Kidney (tissue), 14 donors: ENCODE results near the gene CGN. TPM values are rescaled to one million over a fixed set of nuclear protein-coding genes. Genes with fewer than 3 reads are reported as not detected.

Experiments used
- DNase-seq, 5 donors: peaks; one replicate each; pipeline ENCODE4 v3.0.0-alpha.2; 2013 to 2020
- FAIRE-seq: peaks from 2 replicates; lab custom pipeline; 2012; peaks lifted over from hg19 to GRCh38; lab: Jason Lieb, UNC
- H3K27ac ChIP-seq, 2 donors: one replicate each; pipeline ENCODE4 v1.7.0; 2013; ENCODE audit warnings: low read depth in 2 of 2, low read length in 2 of 2, inconsistent platforms in 1 of 2
- H3K27me3 ChIP-seq: one replicate; pipeline ENCODE4 v1.7.1; 2013; ENCODE audit warnings: low read length, inconsistent platforms; ENCODE audit not compliant: control insufficient read depth, insufficient read depth
- H3K36me3 ChIP-seq, 3 donors: one replicate each; pipeline versions ENCODE4 v1.7.0 to v1.7.1; 2013; ENCODE audit warnings: low read length in 3 of 3, control low read depth in 1 of 3, inconsistent platforms in 1 of 3; ENCODE audit not compliant: insufficient read depth in 3 of 3, control insufficient read depth in 2 of 3
- H3K4me1 ChIP-seq, 3 donors: one replicate each; pipeline versions ENCODE4 v1.7.0 to v1.7.1; 2013; ENCODE audit warnings: low read length in 3 of 3, inconsistent platforms in 1 of 3, low read depth in 1 of 3; ENCODE audit not compliant: control insufficient read depth in 2 of 3, insufficient read depth in 2 of 3
- H3K4me3 ChIP-seq, 3 donors: one replicate each; pipeline versions ENCODE4 v1.7.0 to v1.8.1; 2013; ENCODE audit warnings: low read length in 3 of 3, control low read depth in 1 of 3, inconsistent platforms in 1 of 3
- H3K9ac ChIP-seq, 3 donors: one replicate each; pipeline versions ENCODE4 v1.7.0 to v1.7.1; 2013; ENCODE audit warnings: low read length in 3 of 3, control low read depth in 1 of 3, inconsistent platforms in 1 of 3
- H3K9me3 ChIP-seq, 3 donors: one replicate each; pipeline versions ENCODE4 v1.7.0 to v1.7.1; 2013; ENCODE audit warnings: low read length in 3 of 3, control low read depth in 1 of 3, inconsistent platforms in 1 of 3; ENCODE audit not compliant: control insufficient read depth in 2 of 3, insufficient read depth in 1 of 3
- intact Hi-C: fragments of 100-400 bp; cut with DNase I; formaldehyde crosslinking; loops from one replicate; pipeline ENCODE4 v1.11.1; 2022
- polyA plus RNA-seq: library from polyadenylated mRNA; stranded (reverse); fragments of 350-450 nt; fragmentation: Illumina TruSeq; extraction: RNeasy Lipid Tissue Mini Kit (QIAGEN cat#74804); gene quantifications from one replicate; pipeline ENCODE4 v1.2.3, GENCODE V29; 2014; ENCODE audit warnings: low read depth, low replicate concordance; ENCODE audit not compliant: insufficient read depth
- total RNA-seq: library from RNA; stranded (reverse); fragmentation: NEBNext Ultra II Directional; extraction: Animal tissue kit (Norgen Biotek cat#: 25700); gene quantifications from one replicate; pipeline ENCODE4 v1.2.1, GENCODE V29; 2021
- TF ChIP-seq, protein P1 (sequence below): IDR thresholded peaks from 3 replicates; pipeline ENCODE4 v1.5.1; 2012; ENCODE audit warnings: mild to moderate bottlenecking, moderate library complexity, borderline replicate concordance; ENCODE audit not compliant: insufficient read depth; ENCODE audit errors: extremely low read depth
- donor health status: control.
- donor health status: control.
- donor health status: control.
- donor health status: control.
- donor health status: control.
- donor health status: DM: yes; HTN: yes; CAD: no.
- donor health status: Normal renal cell carcinoma (clear cell type).

CGN gene
- total and polyA plus RNA-seq, 2 donors from 2014 or later, result 24.0 to 41.6 TPM

DNA sequence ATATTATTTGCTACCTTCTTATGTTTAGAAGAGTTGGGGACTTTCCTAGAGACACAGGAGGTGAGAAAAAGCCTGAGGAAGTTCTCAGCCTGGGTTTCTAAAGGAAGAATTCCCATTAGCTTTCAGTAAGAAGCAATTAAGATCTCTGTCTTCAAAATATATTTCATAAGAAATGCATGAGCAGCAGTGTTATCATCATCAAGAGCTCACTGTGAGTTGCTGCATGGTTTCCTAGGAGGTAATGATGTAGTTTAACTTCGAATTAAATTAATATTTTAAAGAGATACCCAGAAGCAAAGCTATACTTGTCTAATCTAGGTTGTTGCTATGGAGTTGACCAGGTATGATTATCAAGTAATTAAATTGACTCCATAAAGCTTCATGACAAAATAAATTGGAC lies 46.2 kb upstream of the CGN start:
- Histone ChIP-seq H3K9ac (no peak overlapping the region), H3K27me3 (no peaks in the 10 kb centered on the region), H3K4me1 (no peaks in the 10 kb centered on the region), H3K27ac (no peak overlapping the region), H3K9me3 (no peaks in the 10 kb centered on the region), H3K36me3 (no peaks in the 10 kb centered on the region), H3K4me3 (no peak overlapping the region)
- intact Hi-C loops, result no loop called here
- TF ChIP-seq, protein P1, sequence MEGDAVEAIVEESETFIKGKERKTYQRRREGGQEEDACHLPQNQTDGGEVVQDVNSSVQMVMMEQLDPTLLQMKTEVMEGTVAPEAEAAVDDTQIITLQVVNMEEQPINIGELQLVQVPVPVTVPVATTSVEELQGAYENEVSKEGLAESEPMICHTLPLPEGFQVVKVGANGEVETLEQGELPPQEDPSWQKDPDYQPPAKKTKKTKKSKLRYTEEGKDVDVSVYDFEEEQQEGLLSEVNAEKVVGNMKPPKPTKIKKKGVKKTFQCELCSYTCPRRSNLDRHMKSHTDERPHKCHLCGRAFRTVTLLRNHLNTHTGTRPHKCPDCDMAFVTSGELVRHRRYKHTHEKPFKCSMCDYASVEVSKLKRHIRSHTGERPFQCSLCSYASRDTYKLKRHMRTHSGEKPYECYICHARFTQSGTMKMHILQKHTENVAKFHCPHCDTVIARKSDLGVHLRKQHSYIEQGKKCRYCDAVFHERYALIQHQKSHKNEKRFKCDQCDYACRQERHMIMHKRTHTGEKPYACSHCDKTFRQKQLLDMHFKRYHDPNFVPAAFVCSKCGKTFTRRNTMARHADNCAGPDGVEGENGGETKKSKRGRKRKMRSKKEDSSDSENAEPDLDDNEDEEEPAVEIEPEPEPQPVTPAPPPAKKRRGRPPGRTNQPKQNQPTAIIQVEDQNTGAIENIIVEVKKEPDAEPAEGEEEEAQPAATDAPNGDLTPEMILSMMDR, result no peak
- DNase-seq (no peak), FAIRE-seq (no peak)

- Histone ChIP-seq H3K36me3 (no peaks in the 10 kb centered on the region), H3K27me3 (no peaks in the 10 kb centered on the region), H3K4me1 (peaks cover 0 to 4% (median 0%) of the 10 kb centered on the region in 3 donors), H3K4me3 (peak overlapping the region; percentile 42 to 74 (median 71)), H3K9ac (peak overlapping the region; percentile 12 to 76 (median 75)), H3K9me3 (no peaks in the 10 kb centered on the region), H3K27ac (peak overlapping the region; percentile 25 to 51)
- TF ChIP-seq, protein P1, result no peak
- no peak for FAIRE-seq
- peak; percentile 63 to 88 (median 70) for DNase-seq
- intact Hi-C loops, result no loop called here
Measured at GRCh38 chr1:151472856-151473731, 38.1 kb upstream of the CGN start.

GRCh38 chr1:151474745-151475144 lies 36.4 kb upstream of the CGN start:
- Histone ChIP-seq H3K36me3 (no peaks in the 10 kb centered on the region), H3K4me1 (peaks cover 0 to 4% (median 0%) of the 10 kb centered on the region in 3 donors), H3K27me3 (no peaks in the 10 kb centered on the region), H3K9ac (no peak overlapping the region), H3K27ac (no peak overlapping the region), H3K4me3 (no peak overlapping the region), H3K9me3 (no peaks in the 10 kb centered on the region)
- no peak for DNase-seq
- TF ChIP-seq, protein P1, result no peak
- FAIRE-seq, result no peak
- intact Hi-C loops, result no loop called here
